ENCODE data around the gene RIMS1.

Gene RIMS1

GRCh38 chr6:72419966-72420365, 533.6 kb downstream of the RIMS1 start:
- no peak for DNase-seq (ENCODE audit: low read depth in 1 of 2, low spot score in 1 of 2)
- in situ Hi-C loops (cut with HindIII; ENCODE audit: low pct_unique_long_range_greater_than_20kb, low sequenced_read_pairs) = no loop called here
- TF ChIP-seq JUND (IDR thresholded peaks at IDR 0.05; ENCODE audit: low read depth) = no peak

- DNase-seq (ENCODE audit: low read depth in 1 of 2, low spot score in 1 of 2) = no peak
- TF ChIP-seq JUND (IDR thresholded peaks at IDR 0.05; ENCODE audit: low read depth) = no peak
- in situ Hi-C loops (cut with HindIII; ENCODE audit: low pct_unique_long_range_greater_than_20kb, low sequenced_read_pairs) = no loop called here
These were observed 534.1 kb downstream of the RIMS1 start for GRCh38 chr6:72420409-72420808.

- DNase-seq (ENCODE audit: low read depth in 1 of 2, low spot score in 1 of 2) = no peak
- no peak for TF ChIP-seq JUND (IDR thresholded peaks at IDR 0.05; ENCODE audit: low read depth)
- in situ Hi-C loops (cut with HindIII; ENCODE audit: low pct_unique_long_range_greater_than_20kb, low sequenced_read_pairs) = no loop called here
These were observed 535.0 kb downstream of the RIMS1 start for GRCh38 chr6:72421387-72421786.

- no peak for DNase-seq (ENCODE audit: low read depth in 1 of 2, low spot score in 1 of 2)
- in situ Hi-C loops (cut with HindIII; ENCODE audit: low pct_unique_long_range_greater_than_20kb, low sequenced_read_pairs) = no loop called here
- no peak for TF ChIP-seq JUND (IDR thresholded peaks at IDR 0.05; ENCODE audit: low read depth)
These were observed 535.8 kb downstream of the RIMS1 start for GRCh38 chr6:72422171-72422570.

- in situ Hi-C loops (cut with HindIII; ENCODE audit: low pct_unique_long_range_greater_than_20kb, low sequenced_read_pairs) = no loop called here
- TF ChIP-seq JUND (IDR thresholded peaks at IDR 0.05; ENCODE audit: low read depth) = no peak
- no peak for DNase-seq (ENCODE audit: low read depth in 1 of 2, low spot score in 1 of 2)
These were observed 538.1 kb downstream of the RIMS1 start for GRCh38 chr6:72424476-72424875.

DNA sequence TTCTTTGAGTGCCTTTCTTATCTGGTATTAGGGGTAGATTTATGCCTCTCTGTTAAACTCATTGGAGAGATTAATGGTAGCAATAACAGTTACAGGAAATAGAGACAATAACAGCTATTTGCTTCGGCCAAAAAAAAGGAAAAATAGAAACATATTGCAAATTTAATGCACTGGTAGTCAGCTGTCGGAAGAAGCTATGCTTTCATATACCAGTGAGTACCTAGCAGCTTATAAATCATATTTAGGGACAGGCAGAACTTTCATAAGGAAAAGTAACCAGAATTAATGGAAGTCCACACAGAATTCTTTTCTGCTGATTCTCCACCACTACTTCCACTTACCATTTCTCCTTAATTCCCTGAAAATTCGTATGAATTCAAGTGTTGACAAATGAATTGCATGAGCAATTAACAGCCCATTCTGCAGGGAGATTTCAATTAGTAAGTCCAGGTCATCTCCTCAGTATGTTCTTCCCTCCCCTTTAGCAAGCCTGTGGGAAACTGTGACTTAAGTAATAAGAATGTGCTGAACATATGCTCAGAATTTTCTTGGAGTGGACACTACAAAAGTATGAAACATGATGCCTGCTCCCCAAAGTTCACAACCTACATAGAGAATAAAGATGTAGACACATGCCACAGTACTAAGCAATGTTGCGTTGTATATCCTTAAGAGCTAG, 538.8 kb downstream of the RIMS1 start:
- TF ChIP-seq JUND (IDR thresholded peaks at IDR 0.05; ENCODE audit: low read depth) = no peak
- no peak for DNase-seq (ENCODE audit: low read depth in 1 of 2, low spot score in 1 of 2)
- in situ Hi-C loops (cut with HindIII; ENCODE audit: low pct_unique_long_range_greater_than_20kb, low sequenced_read_pairs) = no loop called here

DNA sequence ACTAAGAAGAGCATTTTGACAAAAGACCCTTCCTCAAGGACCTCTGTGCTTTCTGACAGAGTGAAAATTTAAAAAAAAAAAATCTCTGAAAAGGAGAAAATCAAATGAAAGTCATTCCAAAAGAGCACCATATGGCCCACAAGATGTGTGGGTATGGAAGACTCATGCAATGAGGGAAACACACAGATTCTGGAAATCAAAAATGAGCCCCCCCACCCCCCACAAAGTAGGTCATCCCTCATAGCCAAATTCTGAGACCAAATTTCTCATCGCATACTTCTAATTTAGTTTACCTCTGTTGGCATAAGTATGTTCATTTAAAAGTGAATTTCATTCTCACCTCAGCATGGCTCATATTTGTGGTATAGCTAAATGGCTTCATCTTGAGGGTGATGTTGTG, 554.3 kb downstream of the RIMS1 start:
- no peak for DNase-seq (ENCODE audit: low read depth in 1 of 2, low spot score in 1 of 2)
- in situ Hi-C loops (cut with HindIII; ENCODE audit: low pct_unique_long_range_greater_than_20kb, low sequenced_read_pairs) = no loop called here
- TF ChIP-seq JUND (IDR thresholded peaks at IDR 0.05; ENCODE audit: low read depth) = no peak

DNA sequence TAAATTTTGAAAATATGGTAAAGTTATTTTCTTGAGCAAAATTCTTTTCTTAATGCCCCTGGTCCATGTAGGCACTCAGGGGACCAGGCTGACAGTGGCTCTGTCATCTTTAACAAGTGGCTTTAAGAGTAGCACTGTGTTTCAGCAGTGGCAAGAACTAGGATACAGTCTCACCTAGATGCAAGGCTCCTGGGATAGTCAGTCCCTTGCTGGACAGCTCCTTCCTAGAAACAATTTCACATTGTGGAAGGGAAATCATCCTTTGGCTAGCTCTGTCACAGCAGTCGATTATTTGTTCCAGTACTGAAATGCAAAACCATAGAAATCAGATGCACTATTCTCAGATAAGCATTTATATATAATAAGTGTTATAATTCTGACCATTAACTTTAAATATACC, 560.1 kb downstream of the RIMS1 start:
- in situ Hi-C loops (cut with HindIII; ENCODE audit: low pct_unique_long_range_greater_than_20kb, low sequenced_read_pairs) = no loop called here
- DNase-seq (ENCODE audit: low read depth in 1 of 2, low spot score in 1 of 2) = peak in 1 of 2 experiments; percentile 40
- TF ChIP-seq JUND (IDR thresholded peaks at IDR 0.05; ENCODE audit: low read depth) = no peak

Measured in T47D (cell line).